ENCODE data around the gene SRRM4. TPM values are rescaled to one million over a fixed set of nuclear protein-coding genes. Genes with fewer than 3 reads are reported as not detected.

The SRRM4 gene
- total and polyA plus RNA-seq, 10 of the 15 experiments (the other 5 are each of a cell fraction or from before 2014, with no cell fraction given) = under 0.01 to 0.01 TPM; not detected in 8

- no peak overlapping the region for H3K9ac ChIP-seq (ENCODE audit: control insufficient read depth, insufficient read depth, low read length)
- no TSS peak for BruUV-seq (replicated peaks)
- no peak for ATAC-seq
- H3K36me3 ChIP-seq (ENCODE audit: control insufficient read depth in 2 of 2, insufficient read depth in 2 of 2, low read length in 1 of 2) = no peaks in the 10 kb centered on the region
- ChIA-PET RAD21 (ENCODE audit: unreplicated experiment) (no interaction called here), CTCF (no interaction called here), SMC1A (ENCODE audit: uncharacterized antibody, unreplicated experiment) (no interaction called here), POLR2A (no interaction called here)
- intact Hi-C loops (cut with micrococcal nuclease; ENCODE audit: unreplicated experiment) = no loop called here
- no peak overlapping the region for H3K4me2 ChIP-seq (ENCODE audit: control insufficient read depth, insufficient read depth)
- H3K27ac ChIP-seq (ENCODE audit: control insufficient read depth, insufficient read depth) = no peak overlapping the region
- H4K20me1 ChIP-seq (ENCODE audit: control insufficient read depth, insufficient read depth) = no peaks in the 10 kb centered on the region
- no peak overlapping the region for H2AFZ ChIP-seq (ENCODE audit: control insufficient read depth, low read depth, low read length)
- DNase-seq (ENCODE audit: low read depth, low spot score) = no peak
- no peak for FAIRE-seq
- in situ Hi-C loops (cut with MboI) = no loop called here
- H3K9me3 ChIP-seq (replicated peaks; ENCODE audit: control insufficient read depth, insufficient read depth, low read length) = no peaks in the 10 kb centered on the region
- no peaks in the 10 kb centered on the region for H3K79me2 ChIP-seq (ENCODE audit: control insufficient read depth, insufficient read depth, low read length)
- H3K4me1 ChIP-seq (ENCODE audit: control insufficient read depth, insufficient read depth, low read length) = no peaks in the 10 kb centered on the region
- TF ChIP-seq ZNF274 (IDR thresholded peaks at IDR 0.05; ENCODE audit: insufficient read depth, insufficient read length) = no peak
- TF ChIP-seq BRCA1 (IDR thresholded peaks at IDR 0.05; ENCODE audit: low read depth, low read length) = no peak
- no peak for TF ChIP-seq PAX8 (IDR thresholded peaks at IDR 0.05)
- no peak for TF ChIP-seq NBN (IDR thresholded peaks at IDR 0.05)
- no peak for TF ChIP-seq RELB (IDR thresholded peaks at IDR 0.05; ENCODE audit: low read depth)
- no peak for TF ChIP-seq SMAD5 (IDR thresholded peaks at IDR 0.05; ENCODE audit: low read depth)
- no peak for TF ChIP-seq KLF5 (IDR thresholded peaks at IDR 0.05; ENCODE audit: partially characterized antibody)
- TF ChIP-seq TBL1XR1 (IDR thresholded peaks at IDR 0.05; ENCODE audit: low read depth, low read length) = no peak
- WGBS (ENCODE audit: insufficient coverage, insufficient replicate concordance, low lambda C conversion rate, missing lambda C conversion rate) = 33% methylated on average over 3 of the region's 3 CpGs
- no peaks in the 10 kb centered on the region; a peak in 2 of 4 replicates for H3K27me3 ChIP-seq (replicated peaks in 1 of 2; ENCODE audit: control insufficient read depth in 2 of 2, insufficient read depth in 2 of 2, low read length in 1 of 2)
- no peak overlapping the region for H3K4me3 ChIP-seq
Measured at GRCh38 chr12:119167902-119168301, 186.6 kb downstream of the SRRM4 start.

- CTCF ChIA-PET = interaction anchor here (0.5 kb wide), 1 partner anchor 302 kb away, joined by 3 read pairs; no protein-coding TSS in a partner anchor
- ATAC-seq (no peak), FAIRE-seq (no peak), DNase-seq (ENCODE audit: low read depth, low spot score) (no peak)
- H3K4me3 ChIP-seq = no peak overlapping the region
- no peaks in the 10 kb centered on the region for H3K9me3 ChIP-seq (replicated peaks; ENCODE audit: control insufficient read depth, insufficient read depth, low read length)
- RAD21 ChIA-PET (ENCODE audit: unreplicated experiment) = no interaction called here
- H2AFZ ChIP-seq (ENCODE audit: control insufficient read depth, low read depth, low read length) = no peak overlapping the region
- H3K27ac ChIP-seq (ENCODE audit: control insufficient read depth, insufficient read depth) = no peak overlapping the region
- POLR2A ChIA-PET = no interaction called here
- no peak overlapping the region for H3K4me2 ChIP-seq (ENCODE audit: control insufficient read depth, insufficient read depth)
- 0% methylated on average over 3 of the region's 3 CpGs for WGBS (ENCODE audit: insufficient coverage, insufficient replicate concordance, low lambda C conversion rate, missing lambda C conversion rate)
- in situ Hi-C loops (cut with MboI) = no loop called here
- intact Hi-C loops (cut with micrococcal nuclease; ENCODE audit: unreplicated experiment) = no loop called here
- no peaks in the 10 kb centered on the region for H4K20me1 ChIP-seq (ENCODE audit: control insufficient read depth, insufficient read depth)
- SMC1A ChIA-PET (ENCODE audit: uncharacterized antibody, unreplicated experiment) = no interaction called here
- no TSS peak for BruUV-seq (replicated peaks)
- no peaks in the 10 kb centered on the region; a peak in 2 of 4 replicates for H3K27me3 ChIP-seq (replicated peaks in 1 of 2; ENCODE audit: control insufficient read depth in 2 of 2, insufficient read depth in 2 of 2, low read length in 1 of 2)
- no peaks in the 10 kb centered on the region for H3K36me3 ChIP-seq (ENCODE audit: control insufficient read depth in 2 of 2, insufficient read depth in 2 of 2, low read length in 1 of 2)
- H3K9ac ChIP-seq (ENCODE audit: control insufficient read depth, insufficient read depth, low read length) = no peak overlapping the region
- no peaks in the 10 kb centered on the region for H3K79me2 ChIP-seq (ENCODE audit: control insufficient read depth, insufficient read depth, low read length)
- H3K4me1 ChIP-seq (ENCODE audit: control insufficient read depth, insufficient read depth, low read length) = no peaks in the 10 kb centered on the region
- no peak for TF ChIP-seq CTCF (IDR thresholded peaks at IDR 0.05 in 2 of 3, conservative IDR thresholded peaks at IDR 0.05 in 1 of 3; ENCODE audit: control insufficient read depth in 2 of 3, extremely low read depth in 1 of 3, insufficient read depth in 1 of 3, low read depth in 3 of 3, low read length in 3 of 3)
- no peak for TF ChIP-seq ZBTB33 (IDR thresholded peaks at IDR 0.05)
- no peak for TF ChIP-seq NR2C2 (IDR thresholded peaks at IDR 0.05; ENCODE audit: borderline replicate concordance, control insufficient read depth, insufficient read length, low read depth)
- no peak for TF ChIP-seq NRF1 (conservative IDR thresholded peaks at IDR 0.05; ENCODE audit: low read depth, low read length)
- TF ChIP-seq DPF2 (IDR thresholded peaks at IDR 0.05) = no peak
Measured at GRCh38 chr12:119168721-119169120, 187.4 kb downstream of the SRRM4 start.
